ENCODE measurements around the gene RRAS2.
"Not testable (repeated sequence)": the region's sequence is repeated elsewhere in the genome, so short reads cannot be mapped to it uniquely, and the experiment has no call there.

Gene RRAS2

DNA sequence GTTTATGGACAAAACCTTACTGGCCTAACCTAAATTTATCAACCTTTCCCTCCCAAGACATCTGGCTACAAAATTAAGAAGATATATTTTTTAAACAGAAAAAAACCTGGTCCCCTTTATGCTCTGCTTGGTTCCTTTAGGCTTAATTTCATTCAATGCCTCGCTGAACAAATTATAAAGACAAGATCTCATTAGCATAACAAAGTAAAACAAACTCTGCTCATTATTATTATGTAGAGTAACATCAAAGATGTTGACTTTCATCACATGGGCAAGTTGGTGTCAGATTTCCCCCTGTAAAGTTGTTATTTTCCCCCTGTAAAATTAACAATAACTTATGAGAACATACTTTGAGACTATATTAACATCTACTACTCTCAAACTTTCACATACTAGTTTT is 11.0 kb downstream of the RRAS2 start:
- no peak overlapping the region for H3K4me3 ChIP-seq (ENCODE audit: low read depth, low read length)
- TF ChIP-seq, protein P1, sequence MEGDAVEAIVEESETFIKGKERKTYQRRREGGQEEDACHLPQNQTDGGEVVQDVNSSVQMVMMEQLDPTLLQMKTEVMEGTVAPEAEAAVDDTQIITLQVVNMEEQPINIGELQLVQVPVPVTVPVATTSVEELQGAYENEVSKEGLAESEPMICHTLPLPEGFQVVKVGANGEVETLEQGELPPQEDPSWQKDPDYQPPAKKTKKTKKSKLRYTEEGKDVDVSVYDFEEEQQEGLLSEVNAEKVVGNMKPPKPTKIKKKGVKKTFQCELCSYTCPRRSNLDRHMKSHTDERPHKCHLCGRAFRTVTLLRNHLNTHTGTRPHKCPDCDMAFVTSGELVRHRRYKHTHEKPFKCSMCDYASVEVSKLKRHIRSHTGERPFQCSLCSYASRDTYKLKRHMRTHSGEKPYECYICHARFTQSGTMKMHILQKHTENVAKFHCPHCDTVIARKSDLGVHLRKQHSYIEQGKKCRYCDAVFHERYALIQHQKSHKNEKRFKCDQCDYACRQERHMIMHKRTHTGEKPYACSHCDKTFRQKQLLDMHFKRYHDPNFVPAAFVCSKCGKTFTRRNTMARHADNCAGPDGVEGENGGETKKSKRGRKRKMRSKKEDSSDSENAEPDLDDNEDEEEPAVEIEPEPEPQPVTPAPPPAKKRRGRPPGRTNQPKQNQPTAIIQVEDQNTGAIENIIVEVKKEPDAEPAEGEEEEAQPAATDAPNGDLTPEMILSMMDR (IDR thresholded peaks at IDR 0.05; ENCODE audit: borderline replicate concordance, insufficient read depth, low read depth, low read length) = no peak

DNA sequence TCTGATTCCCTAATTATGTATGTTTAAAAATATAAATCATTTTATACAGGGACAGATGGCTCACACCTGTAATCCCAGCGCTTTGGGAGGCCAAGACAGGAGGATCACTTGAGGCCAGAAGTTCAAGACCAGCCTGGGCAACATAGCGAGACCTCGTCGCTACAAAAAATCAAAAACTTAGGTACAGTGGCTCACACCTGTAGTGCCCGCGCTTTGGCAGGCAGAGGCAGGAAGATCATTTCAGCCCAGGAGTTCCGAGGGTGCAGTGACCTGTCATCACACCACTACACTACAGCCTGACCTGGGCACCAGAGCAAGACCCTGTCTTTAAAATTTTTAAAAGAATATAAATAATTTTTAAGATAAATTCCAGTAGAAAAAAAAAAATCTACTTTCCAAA is 11.5 kb downstream of the RRAS2 start:
- TF ChIP-seq, protein P1 (IDR thresholded peaks at IDR 0.05; ENCODE audit: borderline replicate concordance, insufficient read depth, low read depth, low read length) = no peak
- no peak overlapping the region for H3K4me3 ChIP-seq (ENCODE audit: low read depth, low read length)

DNA sequence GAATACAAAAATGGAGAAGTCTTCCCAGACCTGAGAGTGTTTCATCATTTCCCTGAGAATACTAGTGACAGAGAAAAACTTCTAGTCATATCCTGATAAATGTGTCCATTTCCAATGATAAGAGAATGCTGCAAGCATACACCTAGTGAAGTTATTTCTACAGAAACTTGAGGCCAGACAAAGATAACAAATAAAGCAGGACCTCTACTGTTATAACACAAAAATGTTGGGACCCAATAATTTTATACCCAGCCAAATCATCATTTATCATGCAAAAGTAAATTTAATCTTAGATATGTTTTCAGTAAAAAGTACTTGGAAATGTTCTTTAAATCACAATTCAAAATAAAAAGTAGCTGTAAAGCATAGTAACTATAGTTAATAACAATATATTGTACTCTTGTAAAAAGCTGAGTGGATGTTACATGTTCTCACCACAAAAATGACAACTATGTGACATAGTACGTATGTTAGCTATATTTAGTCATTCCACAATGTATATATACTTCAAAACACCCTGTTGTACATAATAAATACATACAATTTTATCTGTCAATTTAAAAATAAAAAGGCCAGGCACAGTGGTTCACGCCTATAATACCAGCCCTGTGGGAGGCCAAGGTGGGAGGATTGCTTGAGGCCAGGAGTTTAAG is 12.6 kb downstream of the RRAS2 start:
- TF ChIP-seq, protein P1 (IDR thresholded peaks at IDR 0.05; ENCODE audit: borderline replicate concordance, insufficient read depth, low read depth, low read length) = no peak
- H3K4me3 ChIP-seq (ENCODE audit: low read depth, low read length) = no peak overlapping the region

DNA sequence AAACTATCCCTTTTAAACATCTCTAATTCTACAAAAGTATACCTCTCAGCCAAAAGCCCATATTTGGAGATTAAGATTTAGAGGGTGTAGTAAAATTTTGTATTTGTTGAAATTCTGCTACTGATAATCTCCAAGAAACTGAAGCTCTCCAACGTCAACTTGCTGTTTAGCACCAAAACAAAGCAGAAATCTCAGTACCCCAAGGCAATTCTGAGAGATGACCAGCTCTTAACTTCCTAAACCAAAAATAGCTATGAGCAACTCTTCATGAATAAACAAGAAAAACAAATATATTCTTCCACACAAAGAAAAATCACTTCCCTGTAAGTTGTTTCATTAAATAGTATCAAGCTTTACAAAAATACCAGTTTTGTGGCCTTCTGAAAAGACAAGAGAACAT is 13.3 kb downstream of the RRAS2 start:
- H3K4me3 ChIP-seq (ENCODE audit: low read depth, low read length) = no peak overlapping the region
- TF ChIP-seq, protein P1 (IDR thresholded peaks at IDR 0.05; ENCODE audit: borderline replicate concordance, insufficient read depth, low read depth, low read length) = no peak

DNA sequence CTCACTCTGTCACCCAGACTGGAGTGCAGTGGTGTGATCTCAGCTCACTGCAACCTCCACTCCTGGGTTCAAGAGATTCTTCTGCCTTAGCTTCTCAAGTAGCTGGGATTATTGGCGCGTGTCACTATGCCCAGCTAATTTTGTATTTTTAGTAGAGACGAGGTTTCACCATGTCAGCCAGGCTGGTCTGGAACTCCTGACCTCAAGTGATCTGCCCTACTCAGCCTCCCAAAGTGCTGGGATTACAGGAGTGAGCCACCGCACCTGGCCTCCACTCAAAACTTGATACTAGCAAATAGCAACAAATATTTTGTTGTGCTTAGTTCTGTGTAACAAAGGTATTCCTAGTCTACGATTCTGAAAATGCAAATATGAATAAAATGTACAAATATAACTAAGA is 14.0 kb downstream of the RRAS2 start:
- not testable (repeated sequence) for H3K4me3 ChIP-seq (ENCODE audit: low read depth, low read length)

DNA sequence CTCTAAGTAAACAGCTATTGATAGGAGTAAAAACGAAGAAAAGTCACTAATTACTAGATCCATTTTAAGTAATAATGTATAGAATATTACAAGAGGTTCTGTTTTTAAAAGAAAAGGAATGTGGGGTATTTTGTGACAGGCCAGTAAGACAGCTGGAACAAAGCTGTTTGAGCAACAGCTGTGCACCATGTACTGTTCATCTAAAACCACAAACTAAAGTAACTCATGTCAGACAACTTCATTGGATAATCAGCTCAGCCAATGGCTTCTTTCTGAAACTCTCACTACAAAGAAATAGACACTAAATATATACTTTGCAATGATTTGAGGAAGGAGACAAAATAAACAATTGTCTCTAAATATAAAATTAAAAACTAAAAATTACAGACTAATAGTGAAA is 16.1 kb downstream of the RRAS2 start:
- TF ChIP-seq, protein P1 (IDR thresholded peaks at IDR 0.05; ENCODE audit: borderline replicate concordance, insufficient read depth, low read depth, low read length) = no peak
- H3K4me3 ChIP-seq (ENCODE audit: low read depth, low read length) = no peak overlapping the region

DNA sequence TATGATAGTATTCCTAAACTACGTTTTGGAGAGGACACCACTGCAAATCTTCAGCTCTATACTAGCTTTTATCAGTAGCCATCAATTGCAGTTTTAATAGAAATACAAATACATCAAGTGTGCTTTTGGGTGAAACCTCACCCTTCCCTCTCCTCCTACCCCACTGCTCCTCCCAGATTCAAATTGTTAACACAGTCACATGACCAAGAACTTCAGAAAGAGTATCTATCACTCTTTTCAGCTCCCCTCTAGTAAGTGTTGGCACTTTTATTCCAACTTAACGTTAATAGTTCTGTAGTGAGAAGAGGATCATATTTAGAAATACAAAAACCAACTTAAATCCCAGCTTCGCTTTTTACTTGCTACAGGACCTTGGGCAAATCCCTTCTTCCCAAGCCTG is 17.0 kb downstream of the RRAS2 start:
- no peak overlapping the region for H3K4me3 ChIP-seq (ENCODE audit: low read depth, low read length)
- TF ChIP-seq, protein P1 (IDR thresholded peaks at IDR 0.05; ENCODE audit: borderline replicate concordance, insufficient read depth, low read depth, low read length) = no peak

DNA sequence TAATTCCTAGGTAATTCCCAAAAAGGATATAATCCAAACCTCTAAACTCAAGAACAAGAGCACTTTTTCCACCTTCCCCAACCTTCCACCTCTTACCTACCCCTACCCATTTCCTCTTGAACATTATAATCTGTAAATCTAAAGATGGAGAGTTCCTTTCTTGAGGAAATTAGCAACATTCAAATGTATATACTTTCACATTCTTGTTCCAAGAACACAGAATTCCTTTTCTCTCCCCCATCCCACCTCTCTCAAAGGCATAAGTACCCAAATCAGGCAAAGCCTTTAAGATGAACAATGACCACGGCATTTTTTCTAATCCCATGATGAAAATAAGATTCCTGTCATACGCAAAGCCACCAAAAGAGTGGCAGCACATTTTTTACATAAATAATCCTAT is 18.3 kb downstream of the RRAS2 start:
- no peak overlapping the region for H3K4me3 ChIP-seq (ENCODE audit: low read depth, low read length)
- TF ChIP-seq, protein P1 (IDR thresholded peaks at IDR 0.05; ENCODE audit: borderline replicate concordance, insufficient read depth, low read depth, low read length) = no peak

All from GM12875 (cell line).